GM06990 (cell line): ENCODE data around the gene PHF12.
"Not testable (repeated sequence)": the region's sequence is repeated elsewhere in the genome, so short reads cannot be mapped to it uniquely, and the experiment has no call there.

Source experiments
- DNase-seq: peaks from one replicate; pipeline ENCODE4 v3.0.0-alpha.2; 2011; ENCODE audit not compliant: insufficient read length; ENCODE audit errors: extremely low read depth
- H3K27me3 ChIP-seq: replicated peaks from 2 replicates; pipeline ENCODE4 v1.6.0; 2011; ENCODE audit warnings: low read length; ENCODE audit not compliant: control insufficient read depth, insufficient read depth
- H3K36me3 ChIP-seq: 2 replicates; pipeline ENCODE4 v1.5.1; 2011; ENCODE audit warnings: low read length; ENCODE audit not compliant: control insufficient read depth, insufficient read depth
- H3K4me3 ChIP-seq: replicated peaks from 2 replicates; pipeline ENCODE4 v1.5.1; 2011; ENCODE audit warnings: low read depth, mild to moderate bottlenecking, control low read depth, low read length
- TF ChIP-seq, protein P1 (sequence below): IDR thresholded peaks from 2 replicates; pipeline ENCODE4 v1.5.1; 2011; ENCODE audit warnings: low read length, control low read depth, mild to moderate bottlenecking, inconsistent platforms; ENCODE audit not compliant: insufficient read depth, poor library complexity, severe bottlenecking

PHF12 gene

DNA sequence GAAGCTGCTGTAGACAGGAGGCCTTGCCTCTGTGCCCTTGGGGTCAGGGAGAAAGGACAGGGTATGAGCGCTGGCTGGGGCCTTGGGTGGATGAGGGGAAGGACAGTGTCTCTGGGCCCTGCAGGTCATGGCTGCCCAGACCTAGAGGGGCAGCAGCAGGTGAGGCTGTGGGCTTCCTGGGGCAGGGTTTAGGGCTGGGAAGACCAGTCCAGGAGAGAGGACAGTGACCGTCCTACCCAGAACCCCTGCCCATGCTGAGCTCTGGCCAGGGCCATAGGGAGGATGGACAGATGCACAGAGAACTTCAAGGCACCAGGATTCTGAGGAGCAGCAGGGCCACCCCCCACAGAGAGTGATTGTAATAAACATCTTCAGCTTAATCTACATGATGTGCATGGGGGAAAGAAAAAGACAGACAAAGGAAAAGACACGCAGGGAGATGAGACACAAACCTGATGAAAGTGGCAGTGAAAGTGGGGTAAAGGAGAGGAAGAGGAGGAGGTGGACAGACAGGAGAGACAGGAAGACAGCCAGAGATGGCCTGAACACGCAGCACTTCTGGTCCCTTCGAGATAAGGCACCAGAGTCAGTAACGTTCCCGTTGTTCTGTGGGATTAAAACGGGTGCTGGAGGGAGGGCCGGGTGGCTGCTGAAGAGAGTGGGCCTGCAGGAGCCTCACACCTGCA is 71.3 kb downstream of the PHF12 start:
- TF ChIP-seq, protein P1, sequence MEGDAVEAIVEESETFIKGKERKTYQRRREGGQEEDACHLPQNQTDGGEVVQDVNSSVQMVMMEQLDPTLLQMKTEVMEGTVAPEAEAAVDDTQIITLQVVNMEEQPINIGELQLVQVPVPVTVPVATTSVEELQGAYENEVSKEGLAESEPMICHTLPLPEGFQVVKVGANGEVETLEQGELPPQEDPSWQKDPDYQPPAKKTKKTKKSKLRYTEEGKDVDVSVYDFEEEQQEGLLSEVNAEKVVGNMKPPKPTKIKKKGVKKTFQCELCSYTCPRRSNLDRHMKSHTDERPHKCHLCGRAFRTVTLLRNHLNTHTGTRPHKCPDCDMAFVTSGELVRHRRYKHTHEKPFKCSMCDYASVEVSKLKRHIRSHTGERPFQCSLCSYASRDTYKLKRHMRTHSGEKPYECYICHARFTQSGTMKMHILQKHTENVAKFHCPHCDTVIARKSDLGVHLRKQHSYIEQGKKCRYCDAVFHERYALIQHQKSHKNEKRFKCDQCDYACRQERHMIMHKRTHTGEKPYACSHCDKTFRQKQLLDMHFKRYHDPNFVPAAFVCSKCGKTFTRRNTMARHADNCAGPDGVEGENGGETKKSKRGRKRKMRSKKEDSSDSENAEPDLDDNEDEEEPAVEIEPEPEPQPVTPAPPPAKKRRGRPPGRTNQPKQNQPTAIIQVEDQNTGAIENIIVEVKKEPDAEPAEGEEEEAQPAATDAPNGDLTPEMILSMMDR: no peak
- Histone ChIP-seq H3K27me3 (no peaks in the 10 kb centered on the region), H3K4me3 (no peak overlapping the region), H3K36me3 (peaks cover 32% of the 10 kb centered on the region)
- DNase-seq: no peak

DNA sequence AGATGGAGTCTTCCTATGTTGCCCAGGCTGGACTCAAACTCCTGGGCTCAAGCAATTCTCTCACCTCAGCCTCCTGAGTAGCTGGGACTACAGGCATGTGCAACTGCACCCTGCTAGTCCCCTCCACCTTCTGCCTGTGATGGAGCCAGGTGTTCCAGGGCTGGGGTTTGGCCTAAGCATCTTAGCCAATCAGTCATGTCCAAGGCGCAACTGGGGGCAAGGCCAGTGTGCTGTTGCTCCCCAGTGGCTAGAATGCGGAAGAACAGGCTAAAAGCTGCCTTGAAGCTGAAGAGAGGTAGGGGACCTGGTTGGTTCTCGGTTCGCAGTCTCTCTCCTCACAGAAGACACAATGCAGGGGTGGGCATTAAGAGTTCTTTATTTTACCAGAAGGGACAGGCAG is 72.3 kb downstream of the PHF12 start:
- peaks cover 29% of the 10 kb centered on the region for H3K36me3 ChIP-seq

DNA sequence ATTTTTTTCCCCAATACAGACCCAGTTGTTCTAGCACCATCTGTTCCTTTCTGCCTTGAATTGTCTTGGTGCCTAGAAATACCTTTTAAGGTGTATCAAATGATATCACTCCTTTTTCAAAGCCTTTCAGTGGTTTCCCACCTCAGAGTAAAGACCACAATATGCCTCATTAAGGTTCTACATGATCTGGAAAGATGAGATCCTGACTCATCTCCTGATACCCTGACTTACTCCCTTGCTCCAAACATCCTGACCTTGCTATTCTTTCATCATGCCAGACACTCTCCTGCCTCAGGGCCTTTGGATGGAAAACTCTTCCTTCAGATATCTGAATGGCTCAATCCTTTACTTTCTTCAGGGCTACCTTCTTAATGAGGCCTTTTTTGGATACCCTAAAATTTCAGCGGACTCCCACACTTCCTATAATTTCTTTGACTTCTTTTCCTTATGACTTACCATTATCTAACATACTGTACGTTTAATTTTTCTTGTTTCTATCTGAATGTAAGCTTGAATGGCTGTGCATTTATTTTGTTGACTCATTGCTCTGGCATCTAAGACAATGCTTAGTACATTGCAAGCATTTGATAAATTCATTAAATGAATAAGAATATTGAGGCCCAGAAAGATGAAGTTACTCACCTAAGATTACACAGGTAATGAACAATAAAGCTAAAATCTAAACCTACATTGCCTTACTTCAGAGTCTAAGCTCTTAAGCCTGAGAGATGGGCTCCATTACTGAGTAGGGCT is 73.0 kb downstream of the PHF12 start:
- DNase-seq: no peak
- Histone ChIP-seq H3K27me3 (no peaks in the 10 kb centered on the region), H3K4me3 (no peak overlapping the region), H3K36me3 (peaks cover 27% of the 10 kb centered on the region)
- TF ChIP-seq, protein P1: no peak

More for the DNA sequence above, 72.3 kb downstream of the PHF12 start:
- TF ChIP-seq, protein P1: peak; percentile 44
- Histone ChIP-seq H3K4me3 (no peak overlapping the region), H3K27me3 (no peaks in the 10 kb centered on the region)
- DNase-seq: no peak

DNA sequence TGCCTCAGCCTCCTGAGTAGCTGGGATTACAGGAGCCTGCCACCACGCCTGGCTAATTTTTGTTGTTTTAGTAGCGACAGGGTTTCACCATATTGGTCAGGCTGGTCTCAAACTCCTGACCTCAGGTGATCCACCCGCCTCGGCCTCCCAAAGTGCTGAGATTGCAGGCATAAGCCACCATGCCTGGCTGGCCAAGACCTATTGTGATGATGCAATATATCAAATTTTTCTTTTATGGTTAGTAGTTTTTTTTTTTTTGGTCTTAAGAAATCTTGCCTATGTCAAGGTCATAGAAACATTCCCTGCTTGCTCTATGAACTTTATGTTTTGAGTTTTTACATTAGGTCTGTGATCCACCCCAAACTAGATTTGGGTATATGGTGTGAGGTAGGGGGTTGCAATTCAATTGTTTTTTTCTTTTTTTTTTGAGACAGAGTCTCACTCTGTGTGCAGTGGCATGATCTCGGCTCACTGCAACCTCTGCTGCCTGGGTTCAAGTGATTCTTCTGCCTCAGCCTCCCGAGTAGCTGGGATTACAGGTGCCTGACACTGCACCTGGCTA is 74.1 kb downstream of the PHF12 start:
- H3K36me3 ChIP-seq: peaks cover 22% of the 10 kb centered on the region
- not testable (repeated sequence) for H3K27me3 ChIP-seq, DNase-seq, H3K4me3 ChIP-seq

DNA sequence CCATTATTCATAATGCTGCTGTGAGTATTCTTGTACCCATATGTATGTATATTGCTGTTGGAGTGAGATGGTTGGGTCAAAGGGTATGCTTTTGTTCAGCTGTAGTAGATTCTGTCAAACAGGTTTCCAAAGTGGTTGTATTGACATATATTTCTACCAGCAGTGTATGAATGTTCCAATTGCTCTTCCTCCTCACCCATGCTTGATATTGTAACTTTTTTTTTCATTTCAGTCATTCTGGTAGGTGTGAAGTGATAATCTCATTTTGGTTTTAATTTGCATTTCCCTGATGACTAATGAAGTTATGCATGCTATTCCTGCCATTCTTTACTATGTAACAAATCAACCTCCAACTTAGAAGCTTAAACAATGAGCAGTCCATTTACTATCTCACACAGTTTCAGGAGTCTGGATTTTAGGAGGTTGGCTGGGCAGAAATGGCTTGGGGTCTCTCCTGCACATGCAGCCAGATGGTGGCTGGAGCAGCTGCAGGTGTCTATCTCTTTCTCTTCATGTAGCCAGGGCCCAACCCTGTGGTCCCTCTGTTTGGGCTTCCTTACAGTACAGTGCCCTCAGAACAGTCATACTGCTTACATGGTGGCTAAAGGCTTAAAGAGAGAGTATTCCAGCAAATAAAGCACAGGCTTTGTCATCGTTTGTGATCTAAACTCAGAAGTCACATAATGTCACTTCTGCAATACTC is 75.3 kb downstream of the PHF12 start:
- H3K27me3 ChIP-seq: no peaks in the 10 kb centered on the region
- no peak overlapping the region for H3K4me3 ChIP-seq
- TF ChIP-seq, protein P1: no peak
- peaks cover 13% of the 10 kb centered on the region for H3K36me3 ChIP-seq
- DNase-seq: no peak

DNA sequence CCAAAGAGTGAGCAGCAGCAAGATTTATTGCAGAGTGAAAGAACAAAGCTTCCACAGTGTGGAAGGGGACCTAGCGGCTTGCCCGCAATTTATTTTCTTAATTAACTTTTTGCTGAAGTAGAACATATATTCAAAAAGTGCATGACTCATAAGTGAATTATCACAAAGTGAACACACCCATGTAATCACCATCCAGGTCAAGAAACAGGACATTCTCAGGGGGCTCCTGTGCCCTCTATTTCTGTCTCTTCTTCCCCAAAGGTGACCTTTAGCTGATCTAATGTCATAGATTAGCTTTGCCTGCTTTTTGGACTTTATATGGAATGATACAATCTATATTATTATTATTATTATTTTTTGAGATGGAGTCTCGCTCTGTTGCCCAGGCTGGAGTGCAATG is 76.6 kb downstream of the PHF12 start:
- no peaks in the 10 kb centered on the region for H3K27me3 ChIP-seq
- H3K36me3 ChIP-seq: peaks cover 5% of the 10 kb centered on the region
- DNase-seq: no peak
- no peak overlapping the region for H3K4me3 ChIP-seq
- TF ChIP-seq, protein P1: no peak
